Trophoblast cell (in vitro differentiated cells and primary cell): ENCODE measurements around the gene CRYAA.
"Not testable (repeated sequence)": the region's sequence is repeated elsewhere in the genome, so short reads cannot be mapped to it uniquely, and the experiment has no call there.

ENCODE experiments used
- DNase-seq, 2 donors: peaks; one replicate each; pipeline ENCODE4 v3.0.0-alpha.2; 2016
- H2AFZ ChIP-seq: 2 replicates; pipeline ENCODE4 v1.6.1; 2013; ENCODE audit warnings: low read length, moderate library complexity, mild to moderate bottlenecking; ENCODE audit not compliant: insufficient read depth, poor library complexity
- H2AK5ac ChIP-seq: 2 replicates; pipeline ENCODE4 v1.6.1; 2013; ENCODE audit warnings: mild to moderate bottlenecking, low read length
- H2BK120ac ChIP-seq: 2 replicates; pipeline ENCODE4 v1.6.1; 2013; ENCODE audit warnings: low read length, mild to moderate bottlenecking, moderate library complexity; ENCODE audit not compliant: insufficient read depth, poor library complexity
- H2BK12ac ChIP-seq: 2 replicates; pipeline ENCODE4 v1.6.1; 2013; ENCODE audit warnings: mild to moderate bottlenecking, low read length, moderate library complexity
- H2BK5ac ChIP-seq: 2 replicates; pipeline ENCODE4 v1.6.1; 2013; ENCODE audit warnings: low read length, low read depth, moderate library complexity, mild to moderate bottlenecking; ENCODE audit not compliant: poor library complexity
- H3K14ac ChIP-seq: 2 replicates; pipeline ENCODE4 v1.6.1; 2013; ENCODE audit warnings: mild to moderate bottlenecking, low read length
- H3K18ac ChIP-seq: 2 replicates; pipeline ENCODE4 v1.6.1; 2013; ENCODE audit warnings: mild to moderate bottlenecking, low read length
- H3K23ac ChIP-seq: 2 replicates; pipeline ENCODE4 v1.6.1; 2013; ENCODE audit warnings: low read length
- H3K27ac ChIP-seq: 2 replicates; pipeline ENCODE4 v1.5.1; 2013; ENCODE audit warnings: low read depth, mild to moderate bottlenecking, inconsistent platforms, low read length, moderate library complexity
- H3K27me3 ChIP-seq: 2 replicates; pipeline ENCODE4 v1.6.1; 2013; ENCODE audit warnings: inconsistent platforms, mild to moderate bottlenecking, low read length, moderate library complexity; ENCODE audit not compliant: insufficient read depth
- H3K36me3 ChIP-seq, 2 experiments: 1 replicate in 1 of 2; 2 replicates in 1 of 2; pipeline ENCODE4 v1.6.1; 2013; ENCODE audit warnings: low read length in 2 of 2, mild to moderate bottlenecking in 2 of 2, moderate library complexity in 1 of 2; ENCODE audit not compliant: insufficient read depth in 2 of 2, control insufficient read depth in 1 of 2
- H3K4ac ChIP-seq: 2 replicates; pipeline ENCODE4 v1.6.1; 2013; ENCODE audit warnings: low read depth, mild to moderate bottlenecking, low read length, moderate library complexity
- H3K4me1 ChIP-seq, 2 experiments: 1 replicate in 1 of 2; 2 replicates in 1 of 2; pipeline ENCODE4 v1.6.1; 2013; ENCODE audit warnings: low read length in 2 of 2, mild to moderate bottlenecking in 2 of 2, moderate library complexity in 1 of 2; ENCODE audit not compliant: insufficient read depth in 2 of 2, control insufficient read depth in 1 of 2
- H3K4me2 ChIP-seq: 2 replicates; pipeline ENCODE4 v1.6.1; 2013; ENCODE audit warnings: inconsistent platforms, mild to moderate bottlenecking, low read length, moderate library complexity
- H3K4me3 ChIP-seq: 2 replicates; pipeline ENCODE4 v1.5.1; 2013; ENCODE audit warnings: mild to moderate bottlenecking, low read depth, low read length, inconsistent platforms
- H3K79me1 ChIP-seq: one replicate; pipeline ENCODE4 v1.6.1; 2013; ENCODE audit warnings: low read length
- H3K79me2 ChIP-seq: 2 replicates; pipeline ENCODE4 v1.6.1; 2013; ENCODE audit warnings: low read length, mild to moderate bottlenecking; ENCODE audit not compliant: control insufficient read depth, insufficient read depth, poor library complexity
- H3K9ac ChIP-seq: 2 replicates; pipeline ENCODE4 v1.6.1; 2013; ENCODE audit warnings: mild to moderate bottlenecking, low read length
- H3K9me3 ChIP-seq: 2 replicates; pipeline ENCODE4 v1.6.1; 2013; ENCODE audit warnings: low read depth, mild to moderate bottlenecking, control low read depth, inconsistent platforms, low read length; ENCODE audit not compliant: insufficient read depth
- H4K12ac ChIP-seq: 2 replicates; pipeline ENCODE4 v1.6.1; 2013; ENCODE audit warnings: low read depth, mild to moderate bottlenecking, low read length, moderate library complexity
- H4K8ac ChIP-seq: 2 replicates; pipeline ENCODE4 v1.6.1; 2013; ENCODE audit warnings: low read depth, mild to moderate bottlenecking, low read length, moderate library complexity
- H4K91ac ChIP-seq: one replicate; pipeline ENCODE4 v1.6.1; 2013; ENCODE audit warnings: low read depth, mild to moderate bottlenecking, low read length, moderate library complexity
- WGBS: extraction: QIAGEN DNeasy Blood & Tissue Kit; methylation state at CpG from one replicate; pipeline ENCODE4 v1.1.7; 2013; ENCODE audit warnings: missing lambda C conversion rate; ENCODE audit not compliant: insufficient read length, insufficient coverage; ENCODE audit errors: extremely low coverage; 5-methylcytosine and 5-hydroxymethylcytosine counted together

The CRYAA gene

DNA sequence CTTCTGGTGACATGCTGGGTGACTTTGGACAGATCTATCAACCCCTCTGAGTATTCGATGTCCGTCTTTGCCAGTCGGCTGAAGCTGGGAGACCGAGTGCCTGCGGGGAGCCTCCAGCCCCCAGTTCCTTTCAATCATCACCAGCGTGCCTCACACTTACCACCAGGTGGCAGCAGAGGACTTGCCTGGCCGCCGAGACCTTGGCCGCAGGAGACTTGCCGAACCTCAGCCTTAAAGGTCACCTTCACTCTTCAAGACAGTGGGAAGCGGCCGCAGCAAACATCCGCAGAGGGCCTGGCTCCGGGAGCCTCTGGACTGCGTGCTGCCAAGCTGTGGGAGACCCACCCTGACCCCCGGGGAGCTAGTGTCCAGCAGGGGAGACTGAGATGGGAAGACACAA lies 7.8 kb downstream of the CRYAA start:
- not testable (repeated sequence) for H2BK5ac ChIP-seq, H3K79me1 ChIP-seq, H3K14ac ChIP-seq, H3K9ac ChIP-seq, H4K12ac ChIP-seq, H4K91ac ChIP-seq, H3K23ac ChIP-seq, H3K4ac ChIP-seq, H3K27me3 ChIP-seq, H3K4me2 ChIP-seq, H3K4me1 ChIP-seq, H3K36me3 ChIP-seq, H3K79me2 ChIP-seq, H2BK12ac ChIP-seq, H2AK5ac ChIP-seq, H3K4me3 ChIP-seq, H2BK120ac ChIP-seq, H3K9me3 ChIP-seq, H3K18ac ChIP-seq, DNase-seq, H4K8ac ChIP-seq, H2AFZ ChIP-seq, H3K27ac ChIP-seq
- WGBS = no CpG with 5 or more reads among the region's 16 CpGs

DNA sequence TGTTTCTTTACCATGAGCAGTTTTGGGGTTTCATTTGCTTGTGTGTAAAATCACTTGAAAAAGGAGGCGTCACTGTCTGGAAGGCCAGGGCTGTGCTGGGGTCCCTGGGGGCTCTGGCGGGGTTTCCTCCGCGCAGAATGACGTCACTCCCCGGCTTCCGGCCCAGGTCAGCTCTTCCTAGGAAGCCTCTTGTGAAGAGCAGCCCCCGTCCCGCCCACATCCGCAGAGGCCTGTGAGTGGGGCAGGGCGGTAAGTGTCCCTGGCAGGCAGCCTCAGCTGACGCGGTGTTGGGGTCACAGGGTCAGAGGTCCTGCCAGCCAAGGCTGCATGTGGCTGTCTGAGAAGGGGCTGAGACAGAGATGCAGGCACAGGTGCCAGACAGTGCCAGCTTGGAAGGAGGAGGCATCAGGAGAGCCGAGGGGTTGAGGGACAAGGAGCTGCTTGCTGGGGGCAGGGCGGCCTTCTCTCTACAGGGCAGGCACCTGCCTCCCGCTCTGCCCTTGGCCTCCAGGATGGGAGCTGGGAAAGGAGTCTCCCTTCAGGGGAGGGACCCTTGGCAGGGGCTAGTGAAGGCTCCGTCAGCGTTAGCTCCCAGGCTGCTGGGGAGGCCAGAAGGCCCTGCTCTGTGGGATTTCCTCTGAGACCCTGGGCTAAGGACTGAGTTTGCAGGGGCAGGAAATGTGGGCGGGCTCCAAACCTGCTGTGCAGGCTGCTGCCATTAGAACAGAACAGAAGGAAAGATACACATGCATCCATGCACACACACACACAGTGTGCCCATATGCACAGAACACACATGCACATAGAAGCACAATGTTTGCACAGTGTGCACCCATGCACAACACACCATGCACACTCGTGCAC lies 8.5 kb downstream of the CRYAA start:
- H3K4me2 ChIP-seq, H2BK120ac ChIP-seq, H3K4me1 ChIP-seq, H2BK5ac ChIP-seq, H3K23ac ChIP-seq, H3K18ac ChIP-seq, H4K8ac ChIP-seq, H3K4me3 ChIP-seq, H2BK12ac ChIP-seq, H4K12ac ChIP-seq, H3K27ac ChIP-seq, H3K79me2 ChIP-seq, H4K91ac ChIP-seq, DNase-seq, H2AFZ ChIP-seq, H2AK5ac ChIP-seq, H3K9ac ChIP-seq, H3K27me3 ChIP-seq, H3K9me3 ChIP-seq, H3K4ac ChIP-seq, H3K36me3 ChIP-seq, H3K79me1 ChIP-seq, H3K14ac ChIP-seq: not testable (repeated sequence)
- no CpG with 5 or more reads among the region's 20 CpGs for WGBS

DNA sequence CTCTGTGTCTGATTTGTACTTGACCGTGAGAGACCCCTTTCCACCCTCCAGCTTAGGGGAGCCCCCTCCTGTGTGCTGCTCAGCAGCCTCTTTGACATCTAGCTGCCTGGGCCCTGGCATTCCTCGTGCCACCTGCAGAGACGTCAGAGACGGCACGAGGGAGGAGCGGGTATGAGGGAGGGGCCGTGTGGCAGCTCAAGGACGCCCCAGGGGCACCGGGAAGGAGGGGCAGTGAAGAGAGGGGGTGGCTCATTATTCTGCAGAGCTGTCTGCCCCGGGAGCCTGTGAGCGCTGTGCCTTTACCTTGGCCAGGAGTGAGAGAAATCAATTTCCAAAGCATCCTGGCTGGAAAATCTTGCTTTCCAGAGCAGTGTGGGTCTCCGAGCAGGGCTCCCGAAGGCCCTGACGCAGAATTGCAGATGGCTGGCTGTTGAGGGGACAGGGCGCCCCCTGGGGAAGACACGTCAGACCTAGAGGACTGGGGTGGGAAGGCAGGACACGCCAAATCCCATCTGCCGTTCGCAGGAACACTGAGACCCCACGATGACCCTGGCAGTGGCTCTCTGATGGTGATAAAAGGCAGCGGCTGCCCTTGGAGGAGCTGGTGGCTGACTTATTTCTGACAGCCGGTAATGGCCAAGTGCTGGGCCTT lies 9.5 kb downstream of the CRYAA start:
- not testable (repeated sequence) for H2BK5ac ChIP-seq, H2AK5ac ChIP-seq, H4K91ac ChIP-seq, H3K9ac ChIP-seq, H2AFZ ChIP-seq, H2BK12ac ChIP-seq, H3K4me3 ChIP-seq, H3K79me2 ChIP-seq, H3K9me3 ChIP-seq, H2BK120ac ChIP-seq, H3K27ac ChIP-seq, H4K12ac ChIP-seq, H3K27me3 ChIP-seq, H3K23ac ChIP-seq, H3K4ac ChIP-seq, H3K79me1 ChIP-seq, H3K36me3 ChIP-seq, H3K4me2 ChIP-seq, DNase-seq, H4K8ac ChIP-seq, H3K14ac ChIP-seq, H3K18ac ChIP-seq, H3K4me1 ChIP-seq
- WGBS = no CpG with 5 or more reads among the region's 22 CpGs

DNA sequence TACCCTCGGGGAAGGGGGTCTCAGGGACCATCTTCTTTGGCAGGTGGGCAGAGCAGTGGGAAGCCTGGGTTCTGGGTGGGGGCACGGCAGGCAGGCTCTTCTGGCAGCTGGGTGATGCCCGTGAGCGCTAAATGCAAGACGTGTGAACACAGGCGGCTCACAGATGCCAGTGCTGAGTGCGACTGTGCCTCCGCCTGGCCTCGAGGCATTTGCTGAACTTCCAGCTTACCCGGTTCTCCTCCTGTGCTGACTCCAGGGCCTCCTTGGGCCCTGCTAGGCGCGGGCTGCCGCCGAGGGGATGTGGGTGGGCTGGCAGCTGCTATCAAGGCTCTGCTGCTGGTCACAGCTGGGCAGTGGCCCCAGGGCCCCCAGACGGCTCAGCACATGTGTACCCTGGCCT lies 12.2 kb downstream of the CRYAA start:
- not testable (repeated sequence) for H3K36me3 ChIP-seq, H3K27ac ChIP-seq, H4K91ac ChIP-seq, H3K9me3 ChIP-seq, H3K9ac ChIP-seq, H4K8ac ChIP-seq, H3K79me2 ChIP-seq, H3K4ac ChIP-seq, H2BK120ac ChIP-seq, H2AK5ac ChIP-seq, H2BK12ac ChIP-seq, H3K18ac ChIP-seq, H3K14ac ChIP-seq, DNase-seq, H2AFZ ChIP-seq, H4K12ac ChIP-seq, H3K4me1 ChIP-seq, H3K79me1 ChIP-seq, H3K4me3 ChIP-seq, H3K27me3 ChIP-seq, H3K4me2 ChIP-seq, H2BK5ac ChIP-seq, H3K23ac ChIP-seq
- no CpG with 5 or more reads among the region's 15 CpGs for WGBS
